IMR-90 (cell line): ENCODE results near the gene PSMD1. TPM values are rescaled to one million over a fixed set of nuclear protein-coding genes. Genes with fewer than 3 reads are reported as not detected.

Source experiments
- microRNA-seq, 2 experiments: library from miRNA; stranded (forward) in 1 of 2; unstranded in 1 of 2; fragments of 10-50 nt in 1 of 2; fragments of <30 nt in 1 of 2; gene quantifications in 1 of 2; microRNA quantifications in 1 of 2; one replicate each; pipeline versions ENCODE3 to v1.1.0; 2013 to 2020; ENCODE audit not compliant: insufficient read depth in 1 of 2, insufficient read length in 1 of 2, unreplicated experiment in 1 of 2
- polyA plus RNA-seq, 3 experiments: library from polyadenylated mRNA; depleted of rRNA; stranded (reverse); fragments of >200 nt; gene quantifications; 2 replicates each; pipeline ENCODE4 v1.2.3, GENCODE V29; 2012; ENCODE audit warnings: low replicate concordance in 1 of 3
- small RNA-seq, 5 experiments: library from RNA; depleted of rRNA; stranded (forward); fragments of <200 nt; gene quantifications; one replicate each; pipeline ENCODE3, GENCODE V24; 2012
- total RNA-seq: library from RNA; depleted of rRNA; stranded (reverse); fragments of >200 nt; gene quantifications from 2 replicates; pipeline ENCODE4 v1.2.3, GENCODE V29; 2012; rRNA removed

PSMD1 gene
- total and polyA plus RNA-seq, 2 of the 4 experiments (the other 2 are of a cell fraction) = 89.8 to 181 TPM

Small RNA genes within 50 kb of the gene (microRNA-seq; reads per million reads assigned to microRNA genes)
- not detected for gene RNU1-93P (ENCODE audit: insufficient read depth, insufficient read length)

Small RNA genes within 50 kb of the gene (small RNA-seq; reads per million reads assigned to genes)
- 0 reads per million in 5 experiments for gene RNU1-93P

Other genes with a start within 250 kb of the PSMD1 start
- 35.8 and 46.8 TPM in 2 replicates for gene ITM2C, start 191.9 kb upstream of the PSMD1 start, total RNA-seq
- 274 and 275 TPM in 2 replicates for gene ITM2C, start 191.9 kb upstream of the PSMD1 start, polyA plus RNA-seq (2012; rRNA removed)
- gene GPR55, start 131.6 kb upstream of the PSMD1 start, total RNA-seq = not detected in 2 replicates
- 0.03 TPM in 1 of 2 replicates, not detected in the other for gene GPR55, start 131.6 kb upstream of the PSMD1 start, polyA plus RNA-seq (2012; rRNA removed)
- gene SPATA3, start 60.7 kb upstream of the PSMD1 start, total RNA-seq = not detected in 2 replicates
- not detected in 2 replicates for gene SPATA3, start 60.7 kb upstream of the PSMD1 start, polyA plus RNA-seq (2012; rRNA removed)
- gene C2orf72, start 19.3 kb upstream of the PSMD1 start, total RNA-seq = 0.18 TPM in 1 of 2 replicates, not detected in the other
- gene C2orf72, start 19.3 kb upstream of the PSMD1 start, polyA plus RNA-seq (2012; rRNA removed) = 0.09 and 0.24 TPM in 2 replicates
- 0.56 and 0.72 TPM in 2 replicates for gene HTR2B, start 68.2 kb downstream of the PSMD1 start, total RNA-seq
- gene HTR2B, start 68.2 kb downstream of the PSMD1 start, polyA plus RNA-seq (2012; rRNA removed) = 0.23 and 0.26 TPM in 2 replicates
- 39.4 and 46.6 TPM in 2 replicates for gene ARMC9, start 141.8 kb downstream of the PSMD1 start, total RNA-seq
- 33.6 and 36.0 TPM in 2 replicates for gene ARMC9, start 141.8 kb downstream of the PSMD1 start, polyA plus RNA-seq (2012; rRNA removed)